ENCODE results near the gene PLEKHA6.

The PLEKHA6 gene

GRCh38 chr1:204227996-204228785 lies 131.5 kb downstream of the PLEKHA6 start:
- no peak for DNase-seq

- no peak for DNase-seq
These were observed 132.4 kb downstream of the PLEKHA6 start for GRCh38 chr1:204227351-204227750.

- peak; percentile 13 for DNase-seq
These were observed 133.6 kb downstream of the PLEKHA6 start for GRCh38 chr1:204225841-204226735.

- peak; percentile 11 for DNase-seq
These were observed 135.1 kb downstream of the PLEKHA6 start for GRCh38 chr1:204224655-204225054.

- DNase-seq: no peak
These were observed 136.4 kb downstream of the PLEKHA6 start for GRCh38 chr1:204223129-204223860.

- no peak for DNase-seq
These were observed 137.0 kb downstream of the PLEKHA6 start for GRCh38 chr1:204222764-204223055.

- no peak for DNase-seq
These were observed 137.5 kb downstream of the PLEKHA6 start for GRCh38 chr1:204222006-204222763.

GRCh38 chr1:204221271-204221670 lies 138.5 kb downstream of the PLEKHA6 start:
- DNase-seq: no peak

- no peak for DNase-seq
These were observed 139.6 kb downstream of the PLEKHA6 start for GRCh38 chr1:204219971-204220616.

- no peak for DNase-seq
These were observed 141.2 kb downstream of the PLEKHA6 start for GRCh38 chr1:204218552-204218951.

- no peak for DNase-seq
These were observed 142.1 kb downstream of the PLEKHA6 start for GRCh38 chr1:204217648-204218000.

GRCh38 chr1:204216880-204217647 lies 142.7 kb downstream of the PLEKHA6 start:
- DNase-seq: no peak

GRCh38 chr1:204216236-204216635 lies 143.5 kb downstream of the PLEKHA6 start:
- no peak for DNase-seq

GRCh38 chr1:204213668-204214662 lies 145.8 kb downstream of the PLEKHA6 start, which contains the start of gene GOLT1A:
Gene GOLT1A, minus strand, starts transcription at chr1:204213988. Its CDS starts 82 bp downstream, at chr1:204213906.
- peak; percentile 67 for DNase-seq

- DNase-seq: no peak
These were observed 147.0 kb downstream of the PLEKHA6 start for GRCh38 chr1:204212715-204213114.

GRCh38 chr1:204211046-204211445 lies 148.7 kb downstream of the PLEKHA6 start:
- no peak for DNase-seq

GRCh38 chr1:204207136-204207616 lies 152.6 kb downstream of the PLEKHA6 start:
- peak; percentile 24 for DNase-seq

GRCh38 chr1:204206121-204206520 lies 153.6 kb downstream of the PLEKHA6 start:
- no peak for DNase-seq

GRCh38 chr1:204205486-204205885 lies 154.2 kb downstream of the PLEKHA6 start:
- DNase-seq: no peak

Measured in fibroblast of skin of back (primary cell).